NCI-H128 (cell line): ENCODE results near the gene SLC22A16.

Experiments
- DNase-seq: peaks from one replicate; lab custom pipeline; 2025; ENCODE audit not compliant: unreplicated experiment; lab: John Stamatoyannopoulos, UW

SLC22A16 gene

DNA sequence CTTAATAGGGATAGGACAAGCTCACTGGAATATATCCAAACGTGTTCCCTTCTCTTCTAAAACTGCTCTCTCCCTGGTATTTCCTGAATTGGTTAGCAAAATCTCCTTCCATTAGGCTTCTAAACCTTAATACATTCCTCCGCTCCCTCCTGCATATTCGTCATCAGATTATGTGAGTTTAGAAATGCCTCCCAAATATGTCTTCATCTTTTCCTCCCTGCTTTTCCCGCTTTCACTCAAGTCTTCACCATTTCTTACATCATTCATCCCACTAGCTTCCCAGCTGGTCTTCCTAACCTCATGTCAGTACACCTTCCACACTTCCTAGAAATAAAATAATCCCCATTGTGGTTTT, 26.9 kb downstream of the SLC22A16 start:
- no peak for DNase-seq

DNA sequence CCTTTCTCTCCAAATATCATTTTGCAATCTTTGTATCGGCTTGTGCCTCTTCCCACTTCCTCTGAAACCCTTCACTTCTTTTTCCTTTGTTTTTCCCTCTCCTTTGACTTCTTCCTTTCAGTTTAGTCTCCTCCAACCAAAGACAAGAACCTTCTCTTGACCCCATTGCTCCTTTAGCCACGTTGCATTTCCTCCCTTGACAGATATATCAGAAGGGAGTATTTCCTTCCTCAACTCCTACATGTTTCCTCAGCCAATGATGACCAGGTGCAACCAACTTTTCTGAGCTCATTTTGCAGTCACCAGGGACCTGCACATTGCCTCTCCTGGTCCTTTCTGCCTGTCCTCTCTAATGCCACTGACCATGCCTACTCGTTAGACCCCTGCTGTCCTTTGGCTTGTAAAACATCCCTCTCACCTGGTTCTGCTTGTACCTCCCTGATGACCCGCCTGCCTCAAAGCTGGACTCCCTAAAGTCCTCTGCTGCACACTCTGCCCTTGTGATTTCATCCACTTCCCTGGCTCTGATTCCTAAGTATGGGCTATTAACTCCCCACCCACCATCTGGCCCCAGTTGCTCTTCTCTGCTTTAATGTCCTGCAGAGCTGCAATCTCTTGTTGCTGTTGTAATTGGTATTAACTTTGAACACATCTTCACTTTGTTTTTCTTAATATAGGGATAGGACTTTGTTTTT, 27.4 kb downstream of the SLC22A16 start:
- DNase-seq: no peak

GRCh38 chr6:110447761-110448160, 28.7 kb downstream of the SLC22A16 start:
- no peak for DNase-seq

DNA sequence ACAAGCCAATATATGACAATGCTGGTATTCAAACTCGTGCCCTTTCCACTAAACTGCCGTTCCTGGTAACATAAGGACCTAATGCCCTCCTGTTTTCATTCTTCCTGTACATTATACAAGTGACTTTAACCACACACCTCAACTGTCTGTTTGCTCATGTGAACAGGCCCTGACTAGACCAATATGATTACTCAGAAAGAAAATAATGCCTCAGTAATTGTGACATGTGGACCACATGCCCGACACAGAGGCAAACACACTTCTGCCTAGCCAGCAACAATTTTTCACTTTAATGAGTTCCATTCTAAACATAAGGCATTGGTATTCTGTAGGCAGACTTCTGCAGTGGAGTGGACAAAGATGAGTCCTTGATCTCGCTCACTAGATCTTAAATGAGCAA, 30.0 kb downstream of the SLC22A16 start:
- no peak for DNase-seq

- no peak for DNase-seq
These were observed 36.4 kb downstream of the SLC22A16 start for GRCh38 chr6:110440026-110440425.

GRCh38 chr6:110439356-110439755, 37.1 kb downstream of the SLC22A16 start:
- no peak for DNase-seq

- no peak for DNase-seq
These were observed 41.3 kb downstream of the SLC22A16 start for GRCh38 chr6:110434961-110435602.

DNA sequence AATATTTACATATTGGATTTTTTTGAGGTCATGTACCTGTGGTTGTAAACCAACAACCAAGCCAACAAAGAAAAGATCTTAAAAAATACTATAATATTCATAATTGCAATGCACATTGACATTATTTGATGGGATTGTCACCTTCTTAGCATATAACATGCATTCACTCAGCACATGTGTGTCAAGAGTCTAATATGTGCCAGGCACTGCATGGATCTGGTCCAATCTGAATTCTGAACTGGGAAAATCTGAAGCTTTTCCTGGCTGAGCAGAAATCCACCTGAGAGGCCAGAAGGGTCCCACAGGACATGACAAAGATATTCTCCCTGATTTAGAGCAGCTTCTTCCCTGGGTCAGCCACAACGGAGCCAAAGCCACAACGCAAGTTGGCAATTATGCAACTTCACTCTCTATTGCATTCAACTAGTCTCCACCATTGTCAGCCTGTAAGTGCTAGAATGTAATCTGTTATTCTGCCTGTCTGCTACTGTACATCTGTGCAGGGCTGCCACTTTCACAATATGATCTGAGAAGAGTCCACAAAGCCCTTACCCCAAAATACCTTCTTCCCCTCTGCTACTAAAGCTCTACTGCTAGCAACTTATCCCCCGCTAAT, 44.0 kb downstream of the SLC22A16 start:
- DNase-seq: no peak

- no peak for DNase-seq
These were observed 45.7 kb downstream of the SLC22A16 start for GRCh38 chr6:110430741-110431140.

GRCh38 chr6:110430236-110430635, 46.2 kb downstream of the SLC22A16 start:
- no peak for DNase-seq

GRCh38 chr6:110428153-110428552, 48.3 kb downstream of the SLC22A16 start:
- no peak for DNase-seq

GRCh38 chr6:110425816-110426215, 50.6 kb downstream of the SLC22A16 start:
- DNase-seq: no peak

DNA sequence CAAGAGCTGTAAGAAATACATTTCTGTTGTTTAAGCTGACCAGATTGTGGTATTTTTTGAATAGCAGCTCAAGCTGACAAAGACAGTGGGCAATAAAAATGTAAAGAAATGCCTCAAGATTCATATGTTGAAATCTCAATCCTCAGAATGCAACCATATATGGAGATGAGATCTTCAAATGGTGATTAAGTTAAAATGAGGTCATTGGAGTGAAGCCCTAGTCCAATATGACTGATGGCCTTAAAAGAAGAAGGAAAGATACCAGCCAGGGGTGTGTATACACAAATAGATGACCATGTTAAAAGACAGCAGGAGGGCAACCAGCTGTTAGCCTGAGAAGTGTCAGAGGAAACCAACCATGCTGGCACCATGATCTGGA, 54.0 kb downstream of the SLC22A16 start:
- DNase-seq: no peak

DNA sequence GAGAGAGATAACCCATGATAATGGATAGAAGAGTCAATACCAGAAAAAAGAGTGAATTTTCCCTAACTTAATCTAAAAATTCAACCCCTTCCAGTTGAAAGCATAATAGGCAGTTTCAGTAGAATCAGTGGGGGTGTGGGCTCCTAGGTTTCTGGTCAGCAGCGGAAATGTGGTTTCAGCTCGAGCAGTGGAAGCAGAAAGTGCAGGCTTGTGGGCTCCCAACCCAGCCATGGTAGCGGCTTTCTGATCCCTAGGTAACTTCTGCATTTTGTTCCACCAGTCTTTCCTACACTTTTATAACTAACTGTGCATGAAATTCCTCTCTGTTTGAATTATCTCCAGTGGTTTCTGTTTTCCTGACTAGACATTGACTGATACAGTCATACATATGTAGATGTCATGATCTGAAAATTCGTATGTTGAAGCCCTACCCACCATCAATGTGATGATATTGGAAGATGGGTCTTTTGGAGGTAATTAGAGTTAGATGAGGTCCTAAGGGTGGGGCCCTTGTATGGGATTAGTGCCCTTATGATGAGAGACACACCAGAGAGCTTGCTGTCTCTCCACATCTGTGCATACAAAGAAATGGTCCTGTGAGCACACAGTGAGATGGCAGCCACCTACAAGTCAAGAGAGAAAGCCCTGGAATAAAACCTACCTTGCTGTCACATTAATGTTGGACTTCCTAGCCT, 54.5 kb downstream of the SLC22A16 start:
- no peak for DNase-seq

DNA sequence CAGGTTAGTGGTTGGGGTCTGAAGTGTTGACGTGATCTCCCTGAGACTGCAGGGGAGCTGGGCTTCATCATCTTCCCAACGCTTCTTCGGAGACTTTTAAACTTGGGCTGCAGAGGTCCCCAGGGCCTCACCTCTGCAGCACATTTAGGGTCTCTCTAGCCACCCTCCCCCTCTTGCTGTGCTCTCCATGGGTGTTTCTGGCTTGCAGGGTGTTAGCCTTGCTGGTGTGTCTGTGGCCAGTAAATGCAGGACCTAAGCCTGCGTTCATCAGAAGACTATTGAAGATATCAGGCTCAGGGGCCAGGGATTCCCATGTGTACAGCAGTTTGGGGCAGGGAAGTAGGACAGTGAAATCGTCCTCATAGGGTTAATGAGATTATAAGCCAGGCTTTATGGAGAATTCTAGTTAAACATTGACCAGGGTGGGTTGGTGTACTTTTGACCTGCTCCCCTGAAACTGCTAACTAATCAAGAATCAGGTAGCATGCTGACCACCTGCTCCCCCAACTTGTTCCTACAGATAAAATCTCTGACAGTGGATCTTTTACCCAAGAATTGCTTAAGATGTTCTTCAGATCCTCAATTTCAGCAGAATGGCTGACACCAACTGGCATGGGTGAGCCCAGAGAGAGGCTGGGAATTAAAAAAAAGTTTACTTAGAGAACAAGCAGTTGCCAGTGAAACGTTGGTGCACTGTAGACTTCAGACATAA, 57.2 kb downstream of the SLC22A16 start:
- no peak for DNase-seq

GRCh38 chr6:110418594-110418993, 57.8 kb downstream of the SLC22A16 start:
- DNase-seq: no peak

DNA sequence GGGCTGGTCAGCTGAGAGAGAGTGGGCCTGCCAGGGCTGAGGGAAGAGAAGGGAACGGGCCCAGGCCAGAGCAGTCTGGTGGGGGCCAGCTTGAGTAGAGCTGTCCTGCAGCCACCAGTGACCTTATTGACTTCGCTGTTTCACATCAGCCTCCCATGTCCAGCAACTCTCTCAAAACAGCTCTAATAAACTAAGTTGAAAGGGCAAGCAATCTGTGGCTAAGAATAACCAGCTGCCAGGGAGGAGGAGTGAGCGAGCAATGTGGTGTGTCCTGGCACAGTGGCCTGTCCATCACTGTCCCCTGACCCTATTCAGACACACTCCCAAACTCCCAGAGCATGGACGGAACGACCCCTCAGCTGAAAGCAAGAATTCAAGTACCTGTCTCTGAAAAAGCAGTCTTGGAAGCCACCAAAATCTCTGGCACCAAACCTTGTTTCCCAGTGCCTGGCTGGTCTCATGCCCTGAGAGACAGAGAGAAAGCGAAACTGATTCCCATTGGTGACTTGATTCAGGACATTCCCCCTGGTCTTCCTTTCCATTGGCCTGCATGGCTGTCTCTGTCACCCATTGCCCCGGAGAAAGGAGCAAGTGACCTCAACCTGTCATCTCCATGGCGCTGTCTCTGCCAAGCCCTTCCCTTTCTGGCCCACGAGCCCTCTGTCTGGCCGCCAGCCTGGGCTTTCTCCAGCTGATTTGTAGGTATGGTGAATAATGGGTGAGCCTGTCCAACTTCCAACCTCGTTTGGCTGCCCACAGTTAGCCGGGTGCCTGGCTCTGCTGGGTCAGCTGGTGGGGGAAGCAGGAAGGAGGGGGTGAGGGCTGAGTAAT, 61.1 kb downstream of the SLC22A16 start, which contains the start of gene DDO:
DDO (minus strand) TSS at position 490 of the 831 bp plus-strand sequence. CDS start 2,113 bp downstream, outside the sequence.
- DNase-seq: no peak

GRCh38 chr6:110414669-110415068, 61.7 kb downstream of the SLC22A16 start:
- no peak for DNase-seq

DNA sequence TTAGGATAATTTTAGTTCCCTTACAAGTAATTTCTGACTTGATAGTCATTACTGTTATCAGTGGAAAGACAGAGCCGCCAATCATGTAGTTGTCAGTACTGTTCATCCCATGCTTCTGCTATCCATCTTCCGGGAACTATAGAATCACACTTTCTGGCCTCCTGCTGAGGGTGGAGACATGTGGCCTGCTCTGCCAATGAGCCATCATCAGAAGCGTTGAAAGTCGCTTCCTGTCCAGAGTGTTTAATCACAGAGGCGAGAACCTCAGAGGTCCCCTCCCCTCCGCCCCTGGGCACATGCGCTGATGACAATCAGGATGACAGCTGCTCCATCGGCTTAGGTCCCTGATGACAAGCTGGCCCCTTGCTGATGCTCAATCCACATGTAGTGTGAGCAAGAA, 64.1 kb downstream of the SLC22A16 start:
- DNase-seq: no peak

- no peak for DNase-seq
These were observed 65.9 kb downstream of the SLC22A16 start for GRCh38 chr6:110410511-110410910.
